ENCODE measurements around the gene HINT1.
"Not testable (repeated sequence)": the region's sequence is repeated elsewhere in the genome, so short reads cannot be mapped to it uniquely, and the experiment has no call there.

The HINT1 gene

GRCh38 chr5:131195696-131196095 is 30.6 kb upstream of the HINT1 start:
- H3K4me3 ChIP-seq (ENCODE audit: control insufficient read depth, low read depth, low read length) = no peak overlapping the region
- DNase-seq (ENCODE audit: low read depth) = no peak
- TF ChIP-seq CTCF (conservative IDR thresholded peaks at IDR 0.05; ENCODE audit: control insufficient read depth, insufficient read depth, low read depth, low read length) = no peak

DNA sequence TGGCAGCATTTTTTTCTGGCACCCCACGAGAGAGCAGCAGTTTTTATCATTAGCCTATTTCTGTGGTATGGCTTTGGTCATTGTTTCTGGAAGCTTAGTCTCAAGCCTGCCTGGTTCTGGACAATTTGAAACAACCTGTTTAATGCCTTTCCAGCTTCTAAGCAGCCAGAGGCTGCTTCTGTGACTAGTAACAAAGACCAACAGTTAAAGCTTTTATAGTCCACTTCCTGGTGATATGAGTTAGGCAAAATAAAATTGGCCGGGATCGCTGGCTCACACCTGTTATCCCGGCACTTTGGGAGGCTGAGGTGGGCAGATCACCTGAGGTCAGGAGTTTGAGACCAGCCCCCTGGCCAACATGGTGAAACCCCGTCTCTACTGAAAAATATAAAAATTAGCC is 29.7 kb upstream of the HINT1 start:
- DNase-seq (ENCODE audit: low read depth) = no peak
- H3K4me3 ChIP-seq (ENCODE audit: control insufficient read depth, low read depth, low read length) = no peak overlapping the region
- TF ChIP-seq CTCF (conservative IDR thresholded peaks at IDR 0.05; ENCODE audit: control insufficient read depth, insufficient read depth, low read depth, low read length) = no peak

GRCh38 chr5:131193897-131194296 is 28.8 kb upstream of the HINT1 start:
- DNase-seq (ENCODE audit: low read depth); H3K4me3 ChIP-seq (ENCODE audit: control insufficient read depth, low read depth, low read length): not testable (repeated sequence)

GRCh38 chr5:131193106-131193505 is 28.1 kb upstream of the HINT1 start:
- no peak for TF ChIP-seq CTCF (conservative IDR thresholded peaks at IDR 0.05; ENCODE audit: control insufficient read depth, insufficient read depth, low read depth, low read length)
- DNase-seq (ENCODE audit: low read depth) = peak; percentile 12
- H3K4me3 ChIP-seq (ENCODE audit: control insufficient read depth, low read depth, low read length) = no peak overlapping the region

GRCh38 chr5:131186561-131187256 is 21.7 kb upstream of the HINT1 start:
- DNase-seq (ENCODE audit: low read depth) = peak; percentile 25
- H3K4me3 ChIP-seq (ENCODE audit: control insufficient read depth, low read depth, low read length) = no peak overlapping the region
- no peak for TF ChIP-seq CTCF (conservative IDR thresholded peaks at IDR 0.05; ENCODE audit: control insufficient read depth, insufficient read depth, low read depth, low read length)

- no peak overlapping the region for H3K4me3 ChIP-seq (ENCODE audit: control insufficient read depth, low read depth, low read length)
- no peak for DNase-seq (ENCODE audit: low read depth)
- TF ChIP-seq CTCF (conservative IDR thresholded peaks at IDR 0.05; ENCODE audit: control insufficient read depth, insufficient read depth, low read depth, low read length) = no peak
Measured at GRCh38 chr5:131185523-131186104, 20.6 kb upstream of the HINT1 start.

- DNase-seq (ENCODE audit: low read depth) = no peak
- TF ChIP-seq CTCF (conservative IDR thresholded peaks at IDR 0.05; ENCODE audit: control insufficient read depth, insufficient read depth, low read depth, low read length) = no peak
- H3K4me3 ChIP-seq (ENCODE audit: control insufficient read depth, low read depth, low read length) = no peak overlapping the region
Measured at GRCh38 chr5:131182839-131183238, 17.8 kb upstream of the HINT1 start.

Data from fibroblast of mammary gland (primary cell).